Right atrium auricular region (tissue), 2 donors: Measurements from ENCODE around the gene CDK2AP2. TPM values are rescaled to one million over a fixed set of nuclear protein-coding genes. Genes with fewer than 3 reads are reported as not detected.

Experiments
- DNase-seq: peaks from one replicate; pipeline ENCODE4 v3.0.0-alpha.2; 2019; ENCODE audit warnings: low spot score
- H3K27ac ChIP-seq, 2 donors: fragments of 200-600 bp; sonication (generic); 1 replicate in 1 of 2; 2 replicates in 1 of 2; pipeline ENCODE4 v1.5.1; 2016 to 2019
- H3K27me3 ChIP-seq, 2 donors: fragments of 200-600 bp; sonication (generic); one replicate each; pipeline versions ENCODE4 v1.5.1 to v1.6.0; 2017 to 2019
- H3K36me3 ChIP-seq: fragments of 200-600 bp; sonication (generic); one replicate; pipeline ENCODE4 v1.5.1; 2016
- H3K4me1 ChIP-seq, 2 donors: fragments of 200-600 bp; sonication (generic); one replicate each; pipeline versions ENCODE4 v1.5.1 to v1.6.0; 2017 to 2019
- H3K4me3 ChIP-seq, 2 donors: fragments of 200-600 bp; sonication (generic); 1 replicate in 1 of 2; 2 replicates in 1 of 2; pipeline ENCODE4 v1.5.1; 2017 to 2019; ENCODE audit warnings: mild to moderate bottlenecking in 1 of 2, moderate library complexity in 1 of 2
- H3K9me3 ChIP-seq, 2 donors: fragments of 200-600 bp; sonication (generic); one replicate each; pipeline ENCODE4 v1.5.1; 2019
- CTCF ChIP-seq, 2 donors: fragments of 200-600 bp; sonication (generic); IDR thresholded peaks; one replicate each; pipeline ENCODE4 v1.5.1; 2019; ENCODE audit warnings: antibody characterized with exemption in 2 of 2
- total RNA-seq, 2 donors: library from RNA; depleted of rRNA; stranded (reverse); fragments of >200 nt; gene quantifications; one replicate each; pipeline ENCODE4 v1.1.0, GENCODE V29; 2016

The CDK2AP2 gene
- total RNA-seq, 2 donors from 2014 or later: 49.1 to 70.0 TPM

GRCh38 chr11:67522844-67523555 lies 15.0 kb upstream of the CDK2AP2 start, which contains the start of gene CABP2:
Gene CABP2 (minus strand): TSS chr11:67523446. CDS start chr11:67523326, 120 bp downstream.
- no peaks in the 10 kb centered on the region for H3K9me3 ChIP-seq
- H3K27me3 ChIP-seq: no peaks in the 10 kb centered on the region
- TF ChIP-seq CTCF (IDR thresholded peaks at IDR 0.05): no peak
- H3K4me1 ChIP-seq: no peaks in the 10 kb centered on the region
- no peaks in the 10 kb centered on the region for H3K36me3 ChIP-seq
- DNase-seq: no peak
- H3K4me3 ChIP-seq: no peak within 1 kb of the TSS
- H3K27ac ChIP-seq: no peak within 1 kb of the TSS

DNA sequence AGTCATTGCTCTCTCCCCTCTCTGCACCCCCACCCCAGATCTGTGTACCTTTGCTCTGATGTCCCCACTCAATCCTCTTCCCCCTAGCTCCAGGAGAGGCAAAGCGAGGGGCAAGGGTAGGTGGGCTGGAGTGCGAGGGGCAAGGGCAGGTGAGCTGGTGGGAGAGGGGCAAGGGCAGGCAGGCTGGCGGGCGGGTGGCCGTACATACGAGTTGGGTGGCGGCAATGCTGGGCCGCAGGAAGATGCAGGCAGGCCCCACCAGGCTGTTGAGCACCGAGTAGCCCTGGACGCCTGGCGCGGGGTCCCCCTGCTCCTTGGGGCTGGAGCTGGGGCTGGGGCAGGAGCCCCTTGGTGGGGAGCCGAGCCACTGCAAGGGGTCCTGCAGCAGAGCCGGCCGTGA lies 14.4 kb upstream of the CDK2AP2 start:
- no peak overlapping the region for H3K27ac ChIP-seq

GRCh38 chr11:67521924-67522323 lies 14.0 kb upstream of the CDK2AP2 start:
- Histone ChIP-seq H3K27ac (no peak overlapping the region), H3K4me1 (no peaks in the 10 kb centered on the region), H3K27me3 (no peaks in the 10 kb centered on the region), H3K4me3 (no peak overlapping the region), H3K9me3 (no peaks in the 10 kb centered on the region), H3K36me3 (no peaks in the 10 kb centered on the region)
- no peak for TF ChIP-seq CTCF (IDR thresholded peaks at IDR 0.05)
- DNase-seq: no peak

More for the DNA sequence above, 14.4 kb upstream of the CDK2AP2 start:
- Histone ChIP-seq H3K4me3 (no peak overlapping the region), H3K36me3 (no peaks in the 10 kb centered on the region), H3K27me3 (no peaks in the 10 kb centered on the region), H3K4me1 (no peaks in the 10 kb centered on the region), H3K9me3 (no peaks in the 10 kb centered on the region)
- no peak for DNase-seq
- TF ChIP-seq CTCF (IDR thresholded peaks at IDR 0.05): no peak

DNA sequence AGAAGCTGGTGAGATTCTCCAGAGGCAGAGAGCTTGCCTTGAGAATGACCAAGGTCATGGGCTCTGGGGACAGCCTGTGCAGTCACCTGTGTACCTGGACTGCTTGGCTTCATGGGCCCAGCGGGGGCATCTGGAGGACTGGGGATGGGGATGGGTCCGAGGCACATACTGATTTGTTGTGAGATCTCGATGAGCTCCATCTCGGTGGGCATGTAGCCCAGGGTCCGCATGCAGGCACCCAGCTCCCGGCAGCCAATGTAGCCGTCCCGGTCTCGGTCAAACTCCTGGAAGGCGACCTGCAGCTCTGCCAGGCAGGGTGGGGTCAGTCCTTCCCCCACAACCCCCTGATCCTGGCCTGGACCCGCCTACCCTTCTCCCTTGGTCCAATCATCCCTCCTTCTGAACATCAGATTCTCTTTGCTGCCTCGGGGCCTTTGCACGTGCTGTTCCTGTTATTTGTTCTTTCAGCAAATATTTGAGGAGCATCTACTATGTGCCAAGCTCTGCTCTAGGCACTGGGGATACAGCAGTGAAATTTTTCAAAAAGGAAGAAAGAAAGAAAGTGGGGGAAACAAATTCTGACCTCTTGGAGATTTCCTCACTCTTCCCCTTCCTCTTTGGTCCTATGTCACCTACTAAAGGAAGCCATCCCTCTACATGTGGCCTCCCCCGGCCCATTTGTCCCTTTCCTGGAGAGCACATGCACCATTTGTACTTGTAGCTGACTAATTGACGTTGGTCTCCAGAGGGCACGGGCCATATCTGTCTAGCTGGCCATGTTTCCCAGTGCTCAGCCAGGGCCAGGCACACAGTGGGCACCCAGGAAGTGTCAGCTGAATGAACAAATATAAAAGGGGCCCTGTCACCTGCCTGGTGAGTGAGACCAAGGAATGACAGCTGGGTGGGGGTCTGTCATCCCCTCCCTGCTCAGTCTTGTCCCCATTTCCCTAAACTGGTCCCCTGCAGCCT lies 13.2 kb upstream of the CDK2AP2 start:
- Histone ChIP-seq H3K27ac (no peak overlapping the region), H3K36me3 (no peaks in the 10 kb centered on the region), H3K27me3 (no peaks in the 10 kb centered on the region), H3K4me3 (no peak overlapping the region), H3K9me3 (no peaks in the 10 kb centered on the region), H3K4me1 (no peaks in the 10 kb centered on the region)
- DNase-seq: no peak
- no peak for TF ChIP-seq CTCF (IDR thresholded peaks at IDR 0.05)

DNA sequence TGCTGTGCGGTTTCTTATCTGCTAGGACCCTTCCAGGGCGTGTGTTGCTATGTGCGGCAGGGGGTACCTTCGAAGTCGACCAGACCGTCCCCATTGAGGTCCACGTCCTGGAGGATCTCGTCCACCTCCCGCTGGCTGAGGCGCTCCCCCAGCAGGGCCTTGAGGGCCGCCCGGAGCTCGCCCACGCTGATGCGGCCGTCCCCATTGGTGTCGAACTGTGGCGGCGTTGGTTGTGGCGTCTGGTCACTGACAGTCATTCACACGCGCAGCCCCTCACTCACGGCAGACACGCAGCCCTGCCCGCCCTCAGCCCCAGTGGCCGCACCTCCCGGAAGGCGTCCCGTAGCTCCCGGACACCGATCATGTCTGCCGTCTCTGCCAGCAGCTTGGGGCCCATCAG lies 11.8 kb upstream of the CDK2AP2 start:
- Histone ChIP-seq H3K27ac (no peak overlapping the region), H3K27me3 (no peaks in the 10 kb centered on the region), H3K36me3 (no peaks in the 10 kb centered on the region), H3K9me3 (no peaks in the 10 kb centered on the region), H3K4me3 (no peak overlapping the region), H3K4me1 (no peaks in the 10 kb centered on the region)
- DNase-seq: no peak
- no peak for TF ChIP-seq CTCF (IDR thresholded peaks at IDR 0.05)
